Colonic mucosa (tissue), 4 donors: Measurements from ENCODE around the gene PSTPIP1. TPM values are rescaled to one million over a fixed set of nuclear protein-coding genes. Genes with fewer than 3 reads are reported as not detected.

ENCODE experiments used
- DNase-seq: peaks from one replicate; pipeline ENCODE4 v3.0.0-alpha.2; 2020
- H3K27ac ChIP-seq: fragments of 200-600 bp; one replicate; pipeline ENCODE4 v1.8.0; 2021
- H3K27me3 ChIP-seq: fragments of 200-600 bp; one replicate; pipeline ENCODE4 v1.8.0; 2021
- H3K36me3 ChIP-seq: fragments of 200-600 bp; one replicate; pipeline ENCODE4 v1.8.0; 2021
- H3K4me1 ChIP-seq: fragments of 200-600 bp; one replicate; pipeline ENCODE4 v1.8.0; 2021; ENCODE audit warnings: mild to moderate bottlenecking
- H3K4me3 ChIP-seq: fragments of 200-600 bp; one replicate; pipeline ENCODE4 v1.8.0; 2021
- H3K9ac ChIP-seq, 2 donors: one replicate each; pipeline ENCODE4 v1.7.0; 2013; ENCODE audit warnings: control low read depth in 2 of 2, low read depth in 2 of 2, low read length in 2 of 2
- H3K9me3 ChIP-seq: fragments of 200-600 bp; one replicate; pipeline ENCODE4 v1.8.0; 2021
- intact Hi-C: fragments of 100-400 bp; cut with DNase I; formaldehyde crosslinking; loops from one replicate; pipeline ENCODE4 v1.14.1; 2022
- total RNA-seq, 2 donors: library from RNA; stranded (reverse); fragmentation: NEBNext Ultra II Directional in 1 of 2; extraction: Animal tissue kit (Norgen Biotek cat#: 25700) in 1 of 2; gene quantifications; one replicate each; pipeline ENCODE4 v1.2.1, GENCODE V29; 2021
- TF ChIP-seq, protein P1 (sequence below): fragments of 200-600 bp; IDR thresholded peaks from one replicate; pipeline ENCODE4 v1.8.0; 2022; ENCODE audit warnings: antibody characterized with exemption, mild to moderate bottlenecking
- donor health status: healthy.
- donor health status: DM: no; HTN: no; CAD: no.
- donor health status: DM: no; HTN: no; CAD: no.

The PSTPIP1 gene
- total RNA-seq, result 1 to 10 TPM; 3.7 to 4.2 TPM

DNA sequence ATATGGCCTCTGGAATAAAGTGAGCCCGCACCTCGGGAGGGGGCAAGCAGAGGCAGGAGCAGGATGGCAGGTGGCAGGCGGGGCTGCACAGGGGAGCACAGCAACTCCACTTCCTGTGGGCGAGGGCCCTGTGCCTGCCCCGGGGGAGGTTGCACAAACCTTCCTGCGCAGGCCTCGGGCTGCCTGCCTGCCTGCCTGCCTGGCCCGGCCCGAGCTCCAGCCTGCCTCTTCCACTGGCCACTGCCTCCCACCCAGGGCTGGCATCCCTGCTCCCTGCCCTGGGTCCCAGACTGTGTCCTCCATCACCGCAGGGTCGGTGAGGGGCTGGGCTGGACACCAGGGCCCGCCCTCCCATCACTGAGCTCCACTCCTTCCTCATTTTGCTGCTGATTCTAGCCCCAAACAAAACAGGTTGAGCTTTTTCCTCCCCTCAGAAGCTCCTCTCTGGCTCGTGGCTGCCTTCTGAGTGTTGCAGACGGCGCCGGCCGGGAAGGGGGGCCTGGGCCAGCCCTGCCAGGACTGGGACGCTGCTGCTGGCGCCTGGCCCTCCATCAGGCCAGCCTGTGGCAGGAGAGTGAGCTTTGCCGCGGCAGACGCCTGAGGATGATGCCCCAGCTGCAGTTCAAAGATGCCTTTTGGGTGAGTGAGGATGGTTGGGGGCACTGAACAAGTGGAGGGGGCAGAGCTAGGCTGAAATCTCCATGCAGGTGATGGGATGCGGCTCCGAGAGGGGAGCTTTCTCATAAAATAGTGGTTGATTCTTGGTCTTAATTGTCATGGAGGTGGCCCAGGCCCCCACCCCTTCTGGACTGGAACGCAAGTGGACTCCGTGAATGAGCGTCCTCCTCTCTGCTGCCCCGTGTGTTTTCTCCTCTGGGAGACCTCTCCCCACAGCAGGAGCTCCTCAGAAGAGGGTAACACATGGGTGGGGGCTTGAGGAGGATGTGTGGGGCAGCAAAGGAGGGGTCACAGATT, at the start of gene PSTPIP1:
PSTPIP1 (plus strand) TSS at position 156 of the 975 bp plus-strand sequence; CDS start at position 604, 448 bp downstream.
- TF ChIP-seq, protein P1, sequence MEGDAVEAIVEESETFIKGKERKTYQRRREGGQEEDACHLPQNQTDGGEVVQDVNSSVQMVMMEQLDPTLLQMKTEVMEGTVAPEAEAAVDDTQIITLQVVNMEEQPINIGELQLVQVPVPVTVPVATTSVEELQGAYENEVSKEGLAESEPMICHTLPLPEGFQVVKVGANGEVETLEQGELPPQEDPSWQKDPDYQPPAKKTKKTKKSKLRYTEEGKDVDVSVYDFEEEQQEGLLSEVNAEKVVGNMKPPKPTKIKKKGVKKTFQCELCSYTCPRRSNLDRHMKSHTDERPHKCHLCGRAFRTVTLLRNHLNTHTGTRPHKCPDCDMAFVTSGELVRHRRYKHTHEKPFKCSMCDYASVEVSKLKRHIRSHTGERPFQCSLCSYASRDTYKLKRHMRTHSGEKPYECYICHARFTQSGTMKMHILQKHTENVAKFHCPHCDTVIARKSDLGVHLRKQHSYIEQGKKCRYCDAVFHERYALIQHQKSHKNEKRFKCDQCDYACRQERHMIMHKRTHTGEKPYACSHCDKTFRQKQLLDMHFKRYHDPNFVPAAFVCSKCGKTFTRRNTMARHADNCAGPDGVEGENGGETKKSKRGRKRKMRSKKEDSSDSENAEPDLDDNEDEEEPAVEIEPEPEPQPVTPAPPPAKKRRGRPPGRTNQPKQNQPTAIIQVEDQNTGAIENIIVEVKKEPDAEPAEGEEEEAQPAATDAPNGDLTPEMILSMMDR, result no peak
- no peaks in the 10 kb centered on the region for H3K36me3 ChIP-seq
- H3K27me3 ChIP-seq, result no peaks in the 10 kb centered on the region
- H3K4me3 ChIP-seq, result peak within 1 kb of the TSS; percentile 30
- H3K9ac ChIP-seq, result peak within 1 kb of the TSS; percentile 35 to 47
- intact Hi-C loops, result no loop called here
- DNase-seq, result no peak
- H3K27ac ChIP-seq, result peak within 1 kb of the TSS; percentile 63
- no peaks in the 10 kb centered on the region for H3K9me3 ChIP-seq
- H3K4me1 ChIP-seq, result no peaks in the 10 kb centered on the region

DNA sequence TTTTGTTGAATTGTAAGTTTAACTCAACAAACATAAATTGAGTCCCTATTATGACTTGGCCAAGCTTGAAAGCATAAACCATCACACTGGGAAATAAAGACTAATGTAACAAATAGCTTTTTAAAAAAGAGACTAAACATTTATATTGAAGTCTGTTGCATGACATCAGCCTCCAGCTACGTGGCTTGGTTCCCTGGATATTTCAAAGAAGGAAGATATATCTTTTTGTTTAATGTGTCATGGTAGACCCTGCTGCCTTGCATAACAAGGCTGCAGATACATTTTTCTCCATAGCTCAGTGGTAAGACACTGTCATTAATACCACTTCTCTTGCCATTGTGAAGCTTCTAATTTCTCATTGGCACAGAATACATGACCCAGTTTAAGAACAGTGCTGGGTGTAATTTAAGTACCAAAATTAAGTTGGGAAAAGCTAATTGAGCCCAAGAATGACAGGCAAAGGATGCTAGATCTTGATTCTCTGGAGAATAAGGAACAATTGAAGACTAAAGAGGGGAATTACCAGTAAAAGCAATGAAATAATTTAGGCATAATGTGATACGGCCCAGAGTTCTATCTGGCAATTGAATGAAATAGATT, 49.3 kb upstream of the PSTPIP1 start:
- Histone ChIP-seq H3K27ac (no peak overlapping the region), H3K27me3 (no peaks in the 10 kb centered on the region), H3K9ac (no peak overlapping the region), H3K4me1 (no peaks in the 10 kb centered on the region), H3K9me3 (no peaks in the 10 kb centered on the region), H3K4me3 (no peak overlapping the region), H3K36me3 (no peaks in the 10 kb centered on the region)
- TF ChIP-seq, protein P1, result no peak
- no peak for DNase-seq
- intact Hi-C loops, result no loop called here

DNA sequence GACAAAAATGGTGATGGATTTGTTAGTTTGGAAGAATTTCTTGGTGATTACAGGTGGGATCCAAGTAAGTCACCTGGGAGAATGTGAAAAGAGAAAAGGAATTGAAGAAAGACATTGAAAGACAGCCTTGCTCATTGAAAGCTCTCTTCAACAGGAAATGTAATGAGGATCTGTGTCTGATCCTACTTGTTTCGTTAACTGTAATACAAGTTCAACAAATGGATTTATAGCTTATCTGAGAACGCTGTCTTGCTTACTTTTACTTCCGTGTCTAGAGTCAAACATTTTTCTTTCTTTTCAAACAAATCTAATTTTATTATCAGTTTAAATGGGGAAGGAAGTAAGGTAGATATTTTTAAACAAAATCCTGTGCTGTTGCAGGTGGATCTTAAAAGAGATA, 47.5 kb upstream of the PSTPIP1 start:
- Histone ChIP-seq H3K9me3 (no peaks in the 10 kb centered on the region), H3K36me3 (no peaks in the 10 kb centered on the region), H3K27ac (no peak overlapping the region), H3K9ac (no peak overlapping the region), H3K27me3 (no peaks in the 10 kb centered on the region), H3K4me3 (no peak overlapping the region), H3K4me1 (no peaks in the 10 kb centered on the region)
- TF ChIP-seq, protein P1, result no peak
- DNase-seq, result no peak
- intact Hi-C loops, result no loop called here

DNA sequence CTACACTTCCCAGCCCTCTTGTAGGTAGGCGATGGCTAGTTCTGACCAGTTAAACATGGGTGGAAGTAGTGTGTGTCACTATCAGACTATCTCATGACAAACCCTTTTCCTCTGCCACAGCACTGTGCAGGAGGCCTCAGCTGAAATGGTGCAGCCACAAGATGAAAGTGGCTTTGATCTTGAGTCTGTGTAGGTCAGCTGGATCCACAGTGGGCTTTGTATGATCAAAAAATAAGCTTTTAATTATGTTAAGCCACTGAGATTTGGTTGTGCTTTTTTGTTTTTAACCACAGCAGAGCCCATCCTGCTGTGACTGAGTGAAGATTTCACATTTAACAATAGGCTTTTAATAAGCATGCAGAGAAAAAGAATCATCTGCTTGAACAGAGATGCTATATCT, 43.7 kb upstream of the PSTPIP1 start:
- Histone ChIP-seq H3K9me3 (no peaks in the 10 kb centered on the region), H3K27me3 (no peaks in the 10 kb centered on the region), H3K4me1 (no peaks in the 10 kb centered on the region), H3K9ac (no peak overlapping the region), H3K4me3 (no peak overlapping the region), H3K27ac (no peak overlapping the region), H3K36me3 (no peaks in the 10 kb centered on the region)
- no peak for DNase-seq
- TF ChIP-seq, protein P1, result no peak
- intact Hi-C loops, result no loop called here

DNA sequence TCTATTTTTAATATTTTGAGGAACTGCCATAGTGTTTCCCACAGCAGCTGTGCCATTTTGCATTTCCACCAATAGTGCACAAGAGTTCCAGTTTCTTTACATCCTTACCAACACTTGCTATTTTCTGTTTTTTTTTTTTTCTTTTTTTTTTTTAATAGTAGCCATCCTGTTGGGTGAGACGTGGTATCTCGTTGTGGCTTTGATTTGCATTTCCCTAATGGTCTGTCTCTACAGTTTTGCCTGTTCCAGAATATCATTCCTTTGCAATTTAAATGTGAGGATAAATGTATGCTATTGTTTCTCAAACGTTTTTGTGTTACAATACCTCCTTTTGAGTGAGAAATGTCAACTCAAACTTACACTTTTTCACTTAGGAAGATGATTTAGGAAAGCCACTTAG, 41.0 kb upstream of the PSTPIP1 start:
- no peaks in the 10 kb centered on the region for H3K9me3 ChIP-seq
- intact Hi-C loops, result no loop called here
- no peak overlapping the region for H3K27ac ChIP-seq
- no peaks in the 10 kb centered on the region for H3K4me1 ChIP-seq
- no peaks in the 10 kb centered on the region for H3K36me3 ChIP-seq
- TF ChIP-seq, protein P1, result no peak
- DNase-seq, result no peak
- H3K4me3 ChIP-seq, result no peak overlapping the region
- H3K27me3 ChIP-seq, result no peaks in the 10 kb centered on the region
- H3K9ac ChIP-seq, result no peak overlapping the region
